Measurements from ENCODE around the gene PCP4L1.

DNA sequence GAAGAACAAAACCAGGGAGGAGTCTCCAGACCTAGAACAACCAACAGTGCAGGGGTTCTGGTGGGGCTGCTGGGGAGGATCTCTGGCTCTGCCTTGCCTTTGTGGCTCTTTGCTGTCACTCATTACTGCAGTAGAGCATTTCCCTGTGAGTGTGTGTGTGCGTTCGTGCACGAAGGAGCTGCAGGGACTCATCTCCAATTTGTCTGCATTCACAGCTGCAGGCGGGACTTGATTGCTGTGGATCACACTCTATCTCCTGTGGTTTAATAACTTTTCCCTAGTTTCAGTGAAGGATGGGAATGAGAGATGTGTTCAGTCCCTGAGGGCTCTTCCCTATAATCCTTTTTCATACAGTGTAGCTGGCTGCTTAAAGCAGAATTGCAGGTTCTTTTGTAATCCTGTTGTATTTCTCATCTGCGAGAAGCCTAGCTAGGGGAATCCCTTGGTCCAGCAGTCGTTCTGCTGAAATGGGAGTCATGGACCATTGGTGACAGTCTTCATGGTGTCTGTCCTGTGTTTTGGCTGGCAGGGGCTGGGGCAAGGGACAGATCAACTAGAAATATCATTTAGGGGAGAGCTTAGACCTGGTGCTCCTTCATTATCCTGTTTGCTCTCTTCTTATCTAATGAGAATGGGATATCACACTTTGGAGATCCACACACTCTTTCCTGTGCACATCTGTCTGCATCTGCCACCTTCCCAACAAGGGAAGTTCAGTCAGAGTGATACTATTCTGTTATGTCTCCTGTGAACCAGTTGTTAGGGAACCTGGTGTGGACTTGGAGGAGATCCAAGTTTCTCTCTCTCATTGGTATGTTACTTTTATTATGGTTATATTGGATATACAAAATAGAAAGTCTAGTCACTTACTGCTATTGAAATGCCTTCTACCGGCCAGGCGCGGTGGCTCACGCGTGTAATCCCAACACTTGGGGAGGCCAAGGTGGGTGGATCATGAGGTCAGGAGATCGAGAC is 3.0 kb downstream of the PCP4L1 start:
- TF ChIP-seq, protein P1, sequence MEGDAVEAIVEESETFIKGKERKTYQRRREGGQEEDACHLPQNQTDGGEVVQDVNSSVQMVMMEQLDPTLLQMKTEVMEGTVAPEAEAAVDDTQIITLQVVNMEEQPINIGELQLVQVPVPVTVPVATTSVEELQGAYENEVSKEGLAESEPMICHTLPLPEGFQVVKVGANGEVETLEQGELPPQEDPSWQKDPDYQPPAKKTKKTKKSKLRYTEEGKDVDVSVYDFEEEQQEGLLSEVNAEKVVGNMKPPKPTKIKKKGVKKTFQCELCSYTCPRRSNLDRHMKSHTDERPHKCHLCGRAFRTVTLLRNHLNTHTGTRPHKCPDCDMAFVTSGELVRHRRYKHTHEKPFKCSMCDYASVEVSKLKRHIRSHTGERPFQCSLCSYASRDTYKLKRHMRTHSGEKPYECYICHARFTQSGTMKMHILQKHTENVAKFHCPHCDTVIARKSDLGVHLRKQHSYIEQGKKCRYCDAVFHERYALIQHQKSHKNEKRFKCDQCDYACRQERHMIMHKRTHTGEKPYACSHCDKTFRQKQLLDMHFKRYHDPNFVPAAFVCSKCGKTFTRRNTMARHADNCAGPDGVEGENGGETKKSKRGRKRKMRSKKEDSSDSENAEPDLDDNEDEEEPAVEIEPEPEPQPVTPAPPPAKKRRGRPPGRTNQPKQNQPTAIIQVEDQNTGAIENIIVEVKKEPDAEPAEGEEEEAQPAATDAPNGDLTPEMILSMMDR (IDR thresholded peaks at IDR 0.05): no peak
- TF ChIP-seq POLR2A (IDR thresholded peaks at IDR 0.05) (no peak), EP300 (IDR thresholded peaks at IDR 0.05) (no peak)

Measured in tibial nerve (tissue), 4 donors.